ENCODE data around the gene CAPN9. TPM values are rescaled to one million over a fixed set of nuclear protein-coding genes. Genes with fewer than 3 reads are reported as not detected.

Gene CAPN9
- total RNA-seq, 2 experiments from 2014 or later: not detected

GRCh38 chr1:230781131-230781530 lies 33.9 kb downstream of the CAPN9 start:
- no peak overlapping the region for H3K27ac Mint-ChIP-seq
- H3K4me3 Mint-ChIP-seq: no peak overlapping the region
- H3K27me3 Mint-ChIP-seq: peaks cover 6% of the 10 kb centered on the region
- ChIA-PET CTCF (no interaction called here), POLR2A (interaction anchor here (0.6 kb wide), 1 partner anchor 711 kb away, joined by 3 read pairs; no protein-coding TSS in a partner anchor)
- intact Hi-C loops (cut with micrococcal nuclease): no loop called here
- no peak for DNase-seq
- no peak for TF ChIP-seq CTCF (IDR thresholded peaks at IDR 0.05)
- no peaks in the 10 kb centered on the region for H3K4me1 Mint-ChIP-seq (ENCODE audit: low read depth)
- no peak for ATAC-seq
- no peaks in the 10 kb centered on the region for H3K36me3 Mint-ChIP-seq (ENCODE audit: low read depth)
- H3K9me3 Mint-ChIP-seq: no peaks in the 10 kb centered on the region

GRCh38 chr1:230781594-230781993 lies 34.4 kb downstream of the CAPN9 start:
- Mint-ChIP-seq H3K9me3 (no peaks in the 10 kb centered on the region), H3K4me1 (ENCODE audit: low read depth) (no peaks in the 10 kb centered on the region), H3K4me3 (no peak overlapping the region), H3K27me3 (peaks cover 6% of the 10 kb centered on the region), H3K36me3 (ENCODE audit: low read depth) (no peaks in the 10 kb centered on the region), H3K27ac (no peak overlapping the region)
- ChIA-PET POLR2A (interaction anchor here (0.6 kb wide), 1 partner anchor 711 kb away, joined by 3 read pairs; no protein-coding TSS in a partner anchor), CTCF (no interaction called here)
- intact Hi-C loops (cut with micrococcal nuclease): no loop called here
- ATAC-seq (peak; percentile 65), DNase-seq (no peak)
- no peak for TF ChIP-seq CTCF (IDR thresholded peaks at IDR 0.05)

- CTCF ChIA-PET: no interaction called here
- no peak for DNase-seq
- Mint-ChIP-seq H3K27me3 (peaks cover 6% of the 10 kb centered on the region), H3K36me3 (ENCODE audit: low read depth) (no peaks in the 10 kb centered on the region), H3K27ac (no peak overlapping the region), H3K9me3 (no peaks in the 10 kb centered on the region), H3K4me1 (ENCODE audit: low read depth) (no peaks in the 10 kb centered on the region), H3K4me3 (no peak overlapping the region)
- intact Hi-C loops (cut with micrococcal nuclease): no loop called here
- no peak for ATAC-seq
- POLR2A ChIA-PET: interaction anchor here (0.7 kb wide), 1 partner anchor 359 kb away, joined by 3 read pairs; no protein-coding TSS in a partner anchor
- no peak for TF ChIP-seq CTCF (IDR thresholded peaks at IDR 0.05)
These were observed 37.0 kb downstream of the CAPN9 start for GRCh38 chr1:230784163-230784562.

GRCh38 chr1:230785636-230786384 lies 38.6 kb downstream of the CAPN9 start:
- Mint-ChIP-seq H3K4me1 (ENCODE audit: low read depth) (no peaks in the 10 kb centered on the region), H3K27ac (no peak overlapping the region), H3K27me3 (no peaks in the 10 kb centered on the region), H3K9me3 (no peaks in the 10 kb centered on the region), H3K36me3 (ENCODE audit: low read depth) (no peaks in the 10 kb centered on the region), H3K4me3 (no peak overlapping the region)
- ChIA-PET CTCF (no interaction called here), POLR2A (no interaction called here)
- TF ChIP-seq CTCF (IDR thresholded peaks at IDR 0.05): no peak
- intact Hi-C loops (cut with micrococcal nuclease): no loop called here
- no peak for ATAC-seq
- no peak for DNase-seq

- Mint-ChIP-seq H3K36me3 (ENCODE audit: low read depth) (no peaks in the 10 kb centered on the region), H3K9me3 (no peaks in the 10 kb centered on the region), H3K4me1 (ENCODE audit: low read depth) (no peaks in the 10 kb centered on the region), H3K27ac (no peak overlapping the region), H3K4me3 (no peak overlapping the region), H3K27me3 (no peaks in the 10 kb centered on the region)
- intact Hi-C loops (cut with micrococcal nuclease): no loop called here
- ChIA-PET CTCF (no interaction called here), POLR2A (no interaction called here)
- no peak for TF ChIP-seq CTCF (IDR thresholded peaks at IDR 0.05)
- no peak for ATAC-seq
- DNase-seq: no peak
These were observed 39.2 kb downstream of the CAPN9 start for GRCh38 chr1:230786385-230786753.

Data from activated CD8-positive, alpha-beta T cell treated with anti-CD3 and anti-CD28 coated beads for 36 hours (primary cell).